Activated gamma-delta T cell treated with anti-CD3 and anti-CD28 coated beads, Interleukin-2, amount 50 U/mL, for 16 hours (primary cell): ENCODE data around the gene STRA8.

ENCODE experiments used
- DNase-seq: peaks from one replicate; pipeline ENCODE4 v3.0.0-alpha.2; 2020; ENCODE audit warnings: low read depth

The STRA8 gene, protein sequence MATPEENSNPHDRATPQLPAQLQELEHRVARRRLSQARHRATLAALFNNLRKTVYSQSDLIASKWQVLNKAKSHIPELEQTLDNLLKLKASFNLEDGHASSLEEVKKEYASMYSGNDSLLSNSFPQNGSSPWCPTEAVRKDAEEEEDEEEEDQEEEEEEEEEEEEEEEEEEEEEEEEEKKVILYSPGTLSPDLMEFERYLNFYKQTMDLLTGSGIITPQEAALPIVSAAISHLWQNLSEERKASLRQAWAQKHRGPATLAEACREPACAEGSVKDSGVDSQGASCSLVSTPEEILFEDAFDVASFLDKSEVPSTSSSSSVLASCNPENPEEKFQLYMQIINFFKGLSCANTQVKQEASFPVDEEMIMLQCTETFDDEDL

GRCh38 chr7:135233570-135233969 lies at the start of gene STRA8:
TSS of gene STRA8 (plus strand) at chr7:135233838. CDS start at chr7:135240525, 6,687 bp downstream.
- DNase-seq, result no peak

GRCh38 chr7:135184254-135184841 lies 49.3 kb upstream of the STRA8 start:
- DNase-seq, result no peak

- no peak for DNase-seq
These were observed 48.0 kb upstream of the STRA8 start for GRCh38 chr7:135185471-135186260.

GRCh38 chr7:135186261-135186540 lies 47.4 kb upstream of the STRA8 start:
- no peak for DNase-seq

- no peak for DNase-seq
These were observed 46.8 kb upstream of the STRA8 start for GRCh38 chr7:135186841-135187253.

DNA sequence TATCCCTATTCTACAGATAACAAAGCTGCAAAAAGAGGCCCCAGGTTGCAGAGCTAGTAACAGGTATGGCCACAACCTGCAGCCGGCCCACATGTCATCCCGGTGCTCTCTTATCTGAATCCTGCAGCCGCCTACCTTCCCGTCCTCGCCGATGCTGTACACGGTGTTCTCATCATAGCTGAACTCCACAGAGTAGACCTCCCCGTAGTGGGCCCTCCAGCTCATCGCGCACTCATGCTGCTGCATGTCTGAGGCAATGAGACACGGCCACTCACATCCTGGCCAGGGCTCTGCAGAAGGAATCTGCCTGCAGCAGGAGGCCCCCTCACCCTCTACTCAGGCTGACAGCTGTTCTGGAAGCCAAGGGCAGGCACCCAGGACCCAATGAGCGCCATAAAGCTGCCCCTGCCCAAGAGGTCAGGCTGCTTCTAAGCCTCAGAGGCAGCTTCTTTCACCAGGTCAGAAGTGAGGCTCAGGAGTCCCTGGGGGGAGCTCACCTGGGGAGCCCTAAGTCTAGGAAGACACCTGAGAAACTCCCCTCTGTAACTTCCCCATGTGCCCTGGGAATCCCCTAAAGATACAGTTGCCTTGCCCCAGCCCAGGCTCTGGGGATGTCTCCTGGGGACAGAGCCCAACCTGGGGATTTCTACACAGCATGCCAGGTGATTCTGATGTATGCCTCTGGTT lies 45.2 kb upstream of the STRA8 start:
- no peak for DNase-seq

GRCh38 chr7:135189221-135189662 lies 44.4 kb upstream of the STRA8 start:
- no peak for DNase-seq

- DNase-seq, result no peak
These were observed 43.7 kb upstream of the STRA8 start for GRCh38 chr7:135189961-135190360.

DNA sequence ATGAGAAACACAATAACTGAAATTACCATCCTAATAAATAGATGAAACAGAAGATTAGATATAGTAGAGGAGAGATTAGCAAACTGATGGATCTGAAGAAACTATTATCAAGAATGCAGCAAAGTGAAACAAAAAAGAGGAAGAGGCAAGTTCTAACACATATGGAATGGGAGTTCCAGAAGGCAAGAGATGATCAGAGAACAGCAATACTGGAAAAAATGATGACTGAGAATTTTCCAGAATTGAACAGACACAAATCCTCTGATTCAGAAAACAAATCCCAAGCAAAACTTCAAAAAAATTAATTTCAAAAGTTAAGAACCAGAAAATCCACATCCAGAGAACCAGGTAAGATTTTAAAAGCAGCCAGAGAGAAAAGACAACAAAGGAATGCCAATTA lies 42.9 kb upstream of the STRA8 start:
- no peak for DNase-seq

DNA sequence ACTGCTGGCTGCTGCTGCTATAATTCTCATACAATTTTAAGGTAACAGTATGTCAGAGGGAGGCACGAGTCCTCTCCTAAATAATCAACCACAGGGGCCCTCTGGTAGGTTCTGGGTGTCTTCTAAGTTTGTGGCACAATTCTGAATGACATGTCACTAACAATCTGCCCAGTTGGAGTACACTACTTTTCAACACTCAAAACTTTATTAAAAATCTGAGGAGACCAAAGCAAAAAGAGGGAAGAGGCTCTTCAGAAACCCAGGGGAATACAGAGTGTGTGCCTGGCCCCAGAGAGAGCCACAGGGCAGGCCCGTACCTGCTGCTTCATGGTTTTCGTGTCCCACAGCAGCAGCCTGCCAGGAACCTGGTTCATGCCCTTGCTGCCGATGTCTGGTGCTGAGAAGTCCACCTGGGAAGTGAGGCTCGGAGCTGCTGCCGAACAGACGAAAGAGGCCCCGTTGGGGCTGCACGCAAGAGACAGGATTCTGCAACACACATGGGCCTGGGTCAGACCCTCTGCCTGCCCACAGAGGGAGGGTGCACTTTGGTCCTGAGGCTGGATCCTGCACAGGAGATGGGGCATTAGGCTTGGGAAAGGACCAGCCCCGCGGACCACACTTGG lies 40.6 kb upstream of the STRA8 start:
- no peak for DNase-seq

- no peak for DNase-seq
These were observed 40.0 kb upstream of the STRA8 start for GRCh38 chr7:135193615-135194081.

GRCh38 chr7:135194494-135195095 lies 39.0 kb upstream of the STRA8 start:
- DNase-seq, result no peak

DNA sequence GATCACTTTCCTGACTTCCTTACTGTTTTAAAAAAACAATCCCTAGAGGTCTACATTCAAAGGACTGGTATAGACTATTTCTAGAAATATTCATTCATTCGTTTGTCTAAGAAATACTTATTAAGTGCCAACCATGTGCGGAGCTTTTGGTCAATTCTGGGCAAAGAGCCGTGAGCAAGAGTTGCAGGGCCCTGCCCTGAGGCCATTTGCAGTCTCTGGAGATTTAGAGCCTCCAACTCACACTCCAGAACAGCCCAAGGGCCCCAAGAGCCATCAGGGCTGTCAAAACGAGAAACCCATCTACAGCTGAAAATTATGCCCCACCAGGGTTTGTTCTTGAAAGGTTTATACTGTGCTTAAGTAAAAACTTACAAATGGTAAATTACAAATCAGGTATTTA lies 38.5 kb upstream of the STRA8 start:
- no peak for DNase-seq

GRCh38 chr7:135195968-135196629 lies 37.5 kb upstream of the STRA8 start:
- no peak for DNase-seq

DNA sequence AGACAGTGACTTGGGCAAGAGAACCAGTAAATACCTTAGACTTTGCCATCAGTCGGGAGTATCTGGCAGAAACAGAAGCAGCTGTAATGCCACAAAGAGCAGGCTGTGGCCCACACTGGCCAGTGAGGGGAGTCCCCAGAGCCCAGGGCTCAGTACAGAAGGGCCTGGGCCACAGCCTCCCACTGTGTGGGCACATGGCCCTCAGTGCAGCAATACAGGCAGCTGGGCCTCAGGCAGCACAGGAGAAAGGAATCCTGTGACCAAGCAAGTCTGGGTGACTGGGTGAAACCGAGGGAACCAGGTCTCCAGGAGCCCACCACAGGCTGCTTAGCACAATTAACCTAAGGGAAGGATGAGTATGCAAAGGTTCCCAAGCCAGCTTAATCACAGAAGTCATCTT lies 36.3 kb upstream of the STRA8 start:
- no peak for DNase-seq

GRCh38 chr7:135197906-135198655 lies 35.6 kb upstream of the STRA8 start:
- no peak for DNase-seq

DNA sequence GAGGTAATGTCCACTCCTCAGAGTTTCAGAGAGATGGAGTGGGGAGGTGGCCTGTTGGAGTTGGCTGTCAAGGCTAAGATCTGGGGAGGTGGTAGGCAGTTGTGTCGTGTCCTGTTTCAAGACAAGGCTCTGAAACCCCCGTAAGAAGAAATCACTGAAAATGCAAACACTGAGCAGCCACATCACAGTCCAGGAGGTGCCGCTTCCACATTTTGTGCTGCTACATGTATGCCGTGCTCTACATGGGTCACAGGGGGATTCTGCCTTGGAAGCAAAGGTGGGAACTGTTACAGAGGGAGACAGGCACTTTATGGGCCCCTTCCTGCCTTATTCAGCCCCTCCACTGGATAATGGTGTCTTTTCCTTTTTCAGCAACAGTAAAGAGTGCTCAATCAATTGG lies 34.2 kb upstream of the STRA8 start:
- no peak for DNase-seq

DNA sequence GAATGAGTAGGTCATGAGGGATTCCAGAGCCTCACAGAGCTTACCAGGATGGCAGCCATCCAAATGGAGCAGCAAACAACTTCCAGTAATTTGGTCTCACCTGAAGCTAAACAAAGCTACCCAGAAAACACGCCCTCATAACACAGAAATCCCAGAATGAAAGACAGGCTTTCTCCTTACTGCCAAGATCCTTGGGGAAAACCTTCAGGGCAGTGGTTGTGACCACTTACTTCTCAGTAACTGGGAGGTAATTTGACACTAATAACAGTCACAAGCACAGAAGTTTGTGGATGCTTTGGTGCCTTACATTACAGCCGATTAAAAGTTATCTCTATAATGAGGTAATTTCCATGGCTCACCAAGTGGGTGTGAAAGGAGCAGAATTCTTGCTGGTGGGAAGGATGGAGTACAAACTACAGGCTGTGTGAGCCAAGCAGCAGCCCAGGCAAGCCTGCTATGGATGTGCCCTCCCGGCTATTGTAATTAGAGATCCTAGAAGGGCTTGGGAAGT lies 32.8 kb upstream of the STRA8 start:
- DNase-seq, result no peak

GRCh38 chr7:135201350-135201749 lies 32.3 kb upstream of the STRA8 start:
- no peak for DNase-seq

DNA sequence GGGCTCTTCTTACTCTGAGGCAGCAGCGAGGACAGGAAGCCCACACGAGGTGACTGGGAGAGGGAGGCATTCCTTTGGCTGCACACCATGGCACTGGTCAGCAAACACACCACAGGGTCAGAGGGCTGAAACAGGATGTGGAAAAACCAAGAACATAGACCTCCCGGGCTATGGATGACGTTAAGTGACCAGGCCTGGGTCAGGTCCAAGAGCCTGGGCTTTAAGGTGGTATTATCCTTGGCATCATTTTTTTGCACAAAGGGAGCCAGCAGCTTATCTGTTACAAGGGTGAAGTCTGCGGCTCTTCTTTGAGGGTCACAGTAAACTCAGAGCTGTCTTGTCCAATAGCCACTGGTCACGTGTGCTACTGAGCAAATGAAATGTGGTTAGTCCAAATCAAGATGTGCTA lies 29.3 kb upstream of the STRA8 start:
- DNase-seq, result no peak
